ENCODE data around the gene CSMD2.

GRCh38 chr1:34190692-34191091 lies 25.7 kb upstream of the CSMD2 start:
- TF ChIP-seq EZH2 (IDR thresholded peaks at IDR 0.05; ENCODE audit: low read depth, unreplicated experiment) = no peak
- TF ChIP-seq, protein P1, sequence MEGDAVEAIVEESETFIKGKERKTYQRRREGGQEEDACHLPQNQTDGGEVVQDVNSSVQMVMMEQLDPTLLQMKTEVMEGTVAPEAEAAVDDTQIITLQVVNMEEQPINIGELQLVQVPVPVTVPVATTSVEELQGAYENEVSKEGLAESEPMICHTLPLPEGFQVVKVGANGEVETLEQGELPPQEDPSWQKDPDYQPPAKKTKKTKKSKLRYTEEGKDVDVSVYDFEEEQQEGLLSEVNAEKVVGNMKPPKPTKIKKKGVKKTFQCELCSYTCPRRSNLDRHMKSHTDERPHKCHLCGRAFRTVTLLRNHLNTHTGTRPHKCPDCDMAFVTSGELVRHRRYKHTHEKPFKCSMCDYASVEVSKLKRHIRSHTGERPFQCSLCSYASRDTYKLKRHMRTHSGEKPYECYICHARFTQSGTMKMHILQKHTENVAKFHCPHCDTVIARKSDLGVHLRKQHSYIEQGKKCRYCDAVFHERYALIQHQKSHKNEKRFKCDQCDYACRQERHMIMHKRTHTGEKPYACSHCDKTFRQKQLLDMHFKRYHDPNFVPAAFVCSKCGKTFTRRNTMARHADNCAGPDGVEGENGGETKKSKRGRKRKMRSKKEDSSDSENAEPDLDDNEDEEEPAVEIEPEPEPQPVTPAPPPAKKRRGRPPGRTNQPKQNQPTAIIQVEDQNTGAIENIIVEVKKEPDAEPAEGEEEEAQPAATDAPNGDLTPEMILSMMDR (conservative IDR thresholded peaks at IDR 0.05; ENCODE audit: low read depth in 2 of 2) = no peak
- TF ChIP-seq, protein P2, sequence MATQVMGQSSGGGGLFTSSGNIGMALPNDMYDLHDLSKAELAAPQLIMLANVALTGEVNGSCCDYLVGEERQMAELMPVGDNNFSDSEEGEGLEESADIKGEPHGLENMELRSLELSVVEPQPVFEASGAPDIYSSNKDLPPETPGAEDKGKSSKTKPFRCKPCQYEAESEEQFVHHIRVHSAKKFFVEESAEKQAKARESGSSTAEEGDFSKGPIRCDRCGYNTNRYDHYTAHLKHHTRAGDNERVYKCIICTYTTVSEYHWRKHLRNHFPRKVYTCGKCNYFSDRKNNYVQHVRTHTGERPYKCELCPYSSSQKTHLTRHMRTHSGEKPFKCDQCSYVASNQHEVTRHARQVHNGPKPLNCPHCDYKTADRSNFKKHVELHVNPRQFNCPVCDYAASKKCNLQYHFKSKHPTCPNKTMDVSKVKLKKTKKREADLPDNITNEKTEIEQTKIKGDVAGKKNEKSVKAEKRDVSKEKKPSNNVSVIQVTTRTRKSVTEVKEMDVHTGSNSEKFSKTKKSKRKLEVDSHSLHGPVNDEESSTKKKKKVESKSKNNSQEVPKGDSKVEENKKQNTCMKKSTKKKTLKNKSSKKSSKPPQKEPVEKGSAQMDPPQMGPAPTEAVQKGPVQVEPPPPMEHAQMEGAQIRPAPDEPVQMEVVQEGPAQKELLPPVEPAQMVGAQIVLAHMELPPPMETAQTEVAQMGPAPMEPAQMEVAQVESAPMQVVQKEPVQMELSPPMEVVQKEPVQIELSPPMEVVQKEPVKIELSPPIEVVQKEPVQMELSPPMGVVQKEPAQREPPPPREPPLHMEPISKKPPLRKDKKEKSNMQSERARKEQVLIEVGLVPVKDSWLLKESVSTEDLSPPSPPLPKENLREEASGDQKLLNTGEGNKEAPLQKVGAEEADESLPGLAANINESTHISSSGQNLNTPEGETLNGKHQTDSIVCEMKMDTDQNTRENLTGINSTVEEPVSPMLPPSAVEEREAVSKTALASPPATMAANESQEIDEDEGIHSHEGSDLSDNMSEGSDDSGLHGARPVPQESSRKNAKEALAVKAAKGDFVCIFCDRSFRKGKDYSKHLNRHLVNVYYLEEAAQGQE (IDR thresholded peaks at IDR 0.05; ENCODE audit: unreplicated experiment) = no peak
- TF ChIP-seq, protein P3, sequence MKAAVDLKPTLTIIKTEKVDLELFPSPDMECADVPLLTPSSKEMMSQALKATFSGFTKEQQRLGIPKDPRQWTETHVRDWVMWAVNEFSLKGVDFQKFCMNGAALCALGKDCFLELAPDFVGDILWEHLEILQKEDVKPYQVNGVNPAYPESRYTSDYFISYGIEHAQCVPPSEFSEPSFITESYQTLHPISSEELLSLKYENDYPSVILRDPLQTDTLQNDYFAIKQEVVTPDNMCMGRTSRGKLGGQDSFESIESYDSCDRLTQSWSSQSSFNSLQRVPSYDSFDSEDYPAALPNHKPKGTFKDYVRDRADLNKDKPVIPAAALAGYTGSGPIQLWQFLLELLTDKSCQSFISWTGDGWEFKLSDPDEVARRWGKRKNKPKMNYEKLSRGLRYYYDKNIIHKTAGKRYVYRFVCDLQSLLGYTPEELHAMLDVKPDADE (IDR thresholded peaks at IDR 0.05) = no peak
- no peak for TF ChIP-seq CREB1 (CRISPR knock-in tag; IDR thresholded peaks at IDR 0.05; ENCODE audit: low read depth)
- no peak for TF ChIP-seq JUNB (IDR thresholded peaks at IDR 0.05; ENCODE audit: unreplicated experiment)
- no peak for TF ChIP-seq POLR2AphosphoS5 (IDR thresholded peaks at IDR 0.05; ENCODE audit: low read depth)
- TF ChIP-seq EZH2phosphoT487 (IDR thresholded peaks at IDR 0.05; ENCODE audit: unreplicated experiment) = no peak
- TF ChIP-seq, protein P4, sequence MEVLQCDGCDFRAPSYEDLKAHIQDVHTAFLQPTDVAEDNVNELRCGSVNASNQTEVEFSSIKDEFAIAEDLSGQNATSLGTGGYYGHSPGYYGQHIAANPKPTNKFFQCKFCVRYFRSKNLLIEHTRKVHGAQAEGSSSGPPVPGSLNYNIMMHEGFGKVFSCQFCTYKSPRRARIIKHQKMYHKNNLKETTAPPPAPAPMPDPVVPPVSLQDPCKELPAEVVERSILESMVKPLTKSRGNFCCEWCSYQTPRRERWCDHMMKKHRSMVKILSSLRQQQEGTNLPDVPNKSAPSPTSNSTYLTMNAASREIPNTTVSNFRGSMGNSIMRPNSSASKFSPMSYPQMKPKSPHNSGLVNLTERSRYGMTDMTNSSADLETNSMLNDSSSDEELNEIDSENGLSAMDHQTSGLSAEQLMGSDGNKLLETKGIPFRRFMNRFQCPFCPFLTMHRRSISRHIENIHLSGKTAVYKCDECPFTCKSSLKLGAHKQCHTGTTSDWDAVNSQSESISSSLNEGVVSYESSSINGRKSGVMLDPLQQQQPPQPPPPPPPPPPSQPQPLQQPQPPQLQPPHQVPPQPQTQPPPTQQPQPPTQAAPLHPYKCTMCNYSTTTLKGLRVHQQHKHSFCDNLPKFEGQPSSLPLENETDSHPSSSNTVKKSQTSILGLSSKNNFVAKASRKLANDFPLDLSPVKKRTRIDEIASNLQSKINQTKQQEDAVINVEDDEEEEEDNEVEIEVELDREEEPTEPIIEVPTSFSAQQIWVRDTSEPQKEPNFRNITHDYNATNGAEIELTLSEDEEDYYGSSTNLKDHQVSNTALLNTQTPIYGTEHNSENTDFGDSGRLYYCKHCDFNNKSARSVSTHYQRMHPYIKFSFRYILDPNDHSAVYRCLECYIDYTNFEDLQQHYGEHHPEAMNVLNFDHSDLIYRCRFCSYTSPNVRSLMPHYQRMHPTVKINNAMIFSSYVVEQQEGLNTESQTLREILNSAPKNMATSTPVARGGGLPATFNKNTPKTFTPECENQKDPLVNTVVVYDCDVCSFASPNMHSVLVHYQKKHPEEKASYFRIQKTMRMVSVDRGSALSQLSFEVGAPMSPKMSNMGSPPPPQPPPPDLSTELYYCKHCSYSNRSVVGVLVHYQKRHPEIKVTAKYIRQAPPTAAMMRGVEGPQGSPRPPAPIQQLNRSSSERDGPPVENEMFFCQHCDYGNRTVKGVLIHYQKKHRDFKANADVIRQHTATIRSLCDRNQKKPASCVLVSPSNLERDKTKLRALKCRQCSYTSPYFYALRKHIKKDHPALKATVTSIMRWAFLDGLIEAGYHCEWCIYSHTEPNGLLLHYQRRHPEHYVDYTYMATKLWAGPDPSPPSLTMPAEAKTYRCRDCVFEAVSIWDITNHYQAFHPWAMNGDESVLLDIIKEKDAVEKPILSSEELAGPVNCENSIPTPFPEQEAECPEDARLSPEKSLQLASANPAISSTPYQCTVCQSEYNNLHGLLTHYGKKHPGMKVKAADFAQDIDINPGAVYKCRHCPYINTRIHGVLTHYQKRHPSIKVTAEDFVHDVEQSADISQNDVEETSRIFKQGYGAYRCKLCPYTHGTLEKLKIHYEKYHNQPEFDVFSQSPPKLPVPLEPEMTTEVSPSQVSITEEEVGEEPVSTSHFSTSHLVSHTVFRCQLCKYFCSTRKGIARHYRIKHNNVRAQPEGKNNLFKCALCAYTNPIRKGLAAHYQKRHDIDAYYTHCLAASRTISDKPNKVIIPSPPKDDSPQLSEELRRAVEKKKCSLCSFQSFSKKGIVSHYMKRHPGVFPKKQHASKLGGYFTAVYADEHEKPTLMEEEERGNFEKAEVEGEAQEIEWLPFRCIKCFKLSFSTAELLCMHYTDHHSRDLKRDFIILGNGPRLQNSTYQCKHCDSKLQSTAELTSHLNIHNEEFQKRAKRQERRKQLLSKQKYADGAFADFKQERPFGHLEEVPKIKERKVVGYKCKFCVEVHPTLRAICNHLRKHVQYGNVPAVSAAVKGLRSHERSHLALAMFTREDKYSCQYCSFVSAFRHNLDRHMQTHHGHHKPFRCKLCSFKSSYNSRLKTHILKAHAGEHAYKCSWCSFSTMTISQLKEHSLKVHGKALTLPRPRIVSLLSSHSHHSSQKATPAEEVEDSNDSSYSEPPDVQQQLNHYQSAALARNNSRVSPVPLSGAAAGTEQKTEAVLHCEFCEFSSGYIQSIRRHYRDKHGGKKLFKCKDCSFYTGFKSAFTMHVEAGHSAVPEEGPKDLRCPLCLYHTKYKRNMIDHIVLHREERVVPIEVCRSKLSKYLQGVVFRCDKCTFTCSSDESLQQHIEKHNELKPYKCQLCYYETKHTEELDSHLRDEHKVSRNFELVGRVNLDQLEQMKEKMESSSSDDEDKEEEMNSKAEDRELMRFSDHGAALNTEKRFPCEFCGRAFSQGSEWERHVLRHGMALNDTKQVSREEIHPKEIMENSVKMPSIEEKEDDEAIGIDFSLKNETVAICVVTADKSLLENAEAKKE (CRISPR knock-in tag; IDR thresholded peaks at IDR 0.05) = no peak
